ENCODE results near the gene SYPL2.

SYPL2 gene

DNA sequence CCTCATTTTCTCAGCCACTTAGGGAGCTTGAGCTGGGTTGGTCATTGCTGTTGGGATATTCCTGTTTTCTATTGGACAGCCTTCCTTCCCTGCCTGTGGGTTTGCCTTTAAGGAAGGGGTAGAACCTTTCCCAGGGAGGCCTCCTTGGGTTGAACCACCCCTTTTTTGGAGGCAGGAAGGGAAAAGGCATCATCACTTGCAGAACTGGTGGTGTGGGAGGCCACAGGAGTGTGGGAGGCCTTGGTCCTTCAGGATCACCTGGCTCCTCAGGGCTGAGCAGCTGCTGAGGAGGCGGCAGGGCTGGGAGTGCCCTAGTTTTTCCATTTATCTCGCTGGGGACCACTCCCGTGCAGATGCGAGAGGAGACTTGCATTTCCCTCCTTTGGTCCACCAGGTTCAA is 26.9 kb downstream of the SYPL2 start:
- DNase-seq: no peak

- peak; percentile 69 for DNase-seq
These were observed 27.6 kb downstream of the SYPL2 start, which contains the start of gene CYB561D1 for GRCh38 chr1:109493805-109494539. Gene CYB561D1, plus strand, starts transcription at chr1:109494094. Its CDS starts 46 bp downstream, at chr1:109494140.

GRCh38 chr1:109495738-109496137 is 29.4 kb downstream of the SYPL2 start:
- no peak for DNase-seq

DNA sequence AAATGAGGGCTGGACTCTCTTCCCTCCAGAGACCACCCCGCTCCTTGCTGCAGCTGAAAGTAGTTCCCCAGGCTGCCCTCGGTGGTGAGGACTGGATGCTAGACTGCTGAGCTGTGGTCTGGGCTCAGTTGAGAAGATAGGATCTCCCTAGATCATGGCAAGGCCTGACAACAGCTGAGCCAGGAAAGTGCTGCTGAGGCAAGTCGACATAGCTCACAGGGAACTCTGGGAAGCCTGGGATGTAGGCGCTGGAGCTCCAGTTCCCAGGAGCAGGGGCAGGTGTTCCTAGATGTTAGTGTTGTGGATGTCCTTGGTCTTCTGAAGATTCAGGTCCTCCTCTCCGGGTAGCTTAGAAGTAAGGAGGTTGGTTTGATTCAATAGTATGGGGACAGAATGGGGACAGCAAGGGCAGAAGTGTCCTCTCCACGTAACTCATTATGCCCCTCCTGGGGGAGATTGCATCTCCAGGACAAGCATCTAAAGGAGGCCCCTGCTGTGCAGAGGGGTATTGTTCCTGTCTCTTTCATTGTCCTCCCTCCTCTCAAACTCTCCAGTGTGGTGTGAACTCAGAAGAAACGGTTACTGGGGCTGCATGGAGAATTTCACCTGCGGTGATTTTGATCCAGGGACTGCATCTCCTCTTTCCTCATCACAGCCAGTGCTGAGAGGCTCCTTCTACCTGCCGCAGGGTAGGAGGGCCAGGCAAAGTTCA is 31.3 kb downstream of the SYPL2 start:
- no peak for DNase-seq

DNA sequence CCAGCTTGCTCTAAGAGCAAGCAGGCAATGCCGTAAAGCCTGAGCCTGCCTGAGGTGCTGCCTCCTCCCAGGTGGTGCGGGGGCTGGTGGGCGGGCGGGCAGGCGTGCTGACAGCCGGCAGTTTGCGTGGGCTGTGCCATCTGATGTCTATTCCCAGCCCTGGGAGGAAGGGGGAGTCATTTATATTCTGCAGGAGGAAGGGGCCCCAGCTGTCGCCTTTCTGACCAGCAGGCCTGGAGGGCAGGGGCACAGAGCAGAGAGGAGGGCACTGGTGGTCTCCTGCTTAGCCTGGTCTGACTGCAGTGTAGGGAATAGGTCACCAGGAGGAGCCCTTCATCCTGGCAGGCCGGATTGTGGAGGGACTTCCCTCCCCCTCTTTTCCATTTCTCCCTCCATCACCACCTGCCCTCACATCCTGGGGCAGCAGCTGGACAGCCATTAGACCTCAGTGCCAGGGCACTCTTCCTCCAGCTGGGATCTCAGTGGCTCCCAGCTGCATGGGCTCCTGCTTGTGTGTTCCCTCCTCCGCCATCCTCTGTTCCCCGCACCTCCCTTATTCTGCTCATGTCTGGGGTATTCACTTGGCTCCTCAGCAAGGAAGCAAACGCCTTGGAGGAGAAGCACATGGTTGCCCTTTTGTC is 31.9 kb downstream of the SYPL2 start:
- no peak for DNase-seq

- DNase-seq: no peak
These were observed 32.7 kb downstream of the SYPL2 start for GRCh38 chr1:109499081-109499480.

DNA sequence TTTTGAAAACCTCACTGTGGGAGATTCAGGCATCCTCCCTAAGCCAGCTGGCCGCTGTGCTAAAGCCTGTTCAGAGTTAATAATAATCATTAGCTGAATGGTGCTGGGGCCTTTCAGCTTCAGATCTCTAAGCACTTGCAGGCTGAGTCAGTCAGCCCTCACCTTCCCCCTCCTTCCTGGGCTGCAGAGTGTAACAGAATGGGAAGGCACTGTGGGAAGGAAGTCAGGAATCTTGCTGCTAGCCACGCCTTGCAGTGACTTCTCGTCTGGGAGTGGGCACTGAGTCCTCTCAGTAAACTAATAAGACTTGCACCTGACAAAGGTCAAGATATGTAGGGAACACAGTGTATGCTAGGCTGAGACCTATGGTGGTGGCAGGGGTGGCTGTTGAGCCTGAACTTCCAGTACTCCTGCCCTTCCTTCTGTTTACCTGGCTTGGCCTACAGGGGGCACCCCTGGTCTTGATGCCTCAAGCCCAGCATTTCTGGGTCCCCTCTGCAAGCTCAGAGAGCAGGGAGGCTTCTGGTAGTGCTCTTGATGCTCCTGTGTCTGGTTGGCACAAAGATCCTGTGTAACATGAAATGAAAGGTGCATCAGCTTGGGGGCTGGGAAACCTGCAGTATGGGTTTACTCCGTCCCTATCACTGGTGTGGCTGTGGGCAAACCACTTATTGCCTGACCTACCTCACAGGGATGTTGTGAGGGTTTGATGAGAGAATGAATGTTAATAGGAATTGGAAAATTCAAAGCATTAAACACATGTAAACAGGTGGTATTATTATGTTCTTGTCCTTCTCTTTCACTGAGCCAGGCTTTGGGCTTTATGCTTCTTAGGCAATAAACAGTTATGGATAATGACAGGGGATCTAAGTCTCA is 33.6 kb downstream of the SYPL2 start:
- peak; percentile 43 for DNase-seq

- peak; percentile 30 for DNase-seq
These were observed 34.6 kb downstream of the SYPL2 start for GRCh38 chr1:109500941-109501381.

GRCh38 chr1:109501644-109502363 is 35.5 kb downstream of the SYPL2 start:
- peak; percentile 51 for DNase-seq

DNA sequence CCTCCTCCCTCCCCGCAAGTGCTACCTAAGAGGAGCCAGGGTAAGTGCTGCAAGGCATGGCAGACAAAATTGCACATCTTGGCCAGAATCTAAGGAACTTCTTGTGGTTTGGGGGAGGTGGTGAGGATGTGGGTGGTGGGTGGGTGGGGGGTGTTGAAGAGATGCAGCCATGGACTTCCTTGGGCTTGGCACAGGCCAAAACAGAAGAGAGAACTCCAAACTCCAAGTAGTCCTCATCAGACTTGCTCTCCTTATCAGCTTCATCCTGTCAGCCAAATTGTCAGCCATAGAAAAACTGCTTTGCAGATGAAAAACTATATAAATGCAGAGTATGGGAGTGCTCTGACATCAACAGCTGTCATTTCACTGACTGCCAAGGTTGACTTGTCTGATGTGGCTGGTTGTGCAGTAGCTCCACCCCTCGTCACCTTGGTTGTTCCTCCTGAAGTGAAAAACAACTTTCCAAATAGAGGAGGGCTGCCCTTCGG is 36.1 kb downstream of the SYPL2 start:
- no peak for DNase-seq

GRCh38 chr1:109503935-109504334 is 37.6 kb downstream of the SYPL2 start:
- DNase-seq: no peak

DNA sequence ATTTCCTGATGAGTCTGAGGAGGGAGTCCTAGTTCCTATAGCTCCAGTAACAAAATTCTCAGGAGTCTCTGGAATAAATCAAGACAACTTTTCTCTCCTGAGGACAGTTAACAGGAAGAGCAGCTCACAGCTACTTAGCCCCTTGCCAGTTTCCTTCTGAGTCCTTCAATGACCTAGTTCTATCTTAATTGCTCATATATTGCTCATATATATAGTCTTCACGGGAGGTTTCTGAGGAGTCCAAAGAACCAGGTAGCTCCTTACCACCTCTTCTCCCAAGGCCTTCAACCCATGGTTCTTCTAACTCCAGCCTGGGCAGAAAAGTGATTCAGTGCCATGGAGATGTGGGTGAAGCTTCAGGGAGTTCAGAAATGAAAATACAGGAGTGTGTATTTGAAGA is 38.6 kb downstream of the SYPL2 start:
- DNase-seq: no peak

GRCh38 chr1:109508001-109508872 is 41.9 kb downstream of the SYPL2 start:
- DNase-seq: no peak

- DNase-seq: no peak
These were observed 42.5 kb downstream of the SYPL2 start for GRCh38 chr1:109508873-109509175.

DNA sequence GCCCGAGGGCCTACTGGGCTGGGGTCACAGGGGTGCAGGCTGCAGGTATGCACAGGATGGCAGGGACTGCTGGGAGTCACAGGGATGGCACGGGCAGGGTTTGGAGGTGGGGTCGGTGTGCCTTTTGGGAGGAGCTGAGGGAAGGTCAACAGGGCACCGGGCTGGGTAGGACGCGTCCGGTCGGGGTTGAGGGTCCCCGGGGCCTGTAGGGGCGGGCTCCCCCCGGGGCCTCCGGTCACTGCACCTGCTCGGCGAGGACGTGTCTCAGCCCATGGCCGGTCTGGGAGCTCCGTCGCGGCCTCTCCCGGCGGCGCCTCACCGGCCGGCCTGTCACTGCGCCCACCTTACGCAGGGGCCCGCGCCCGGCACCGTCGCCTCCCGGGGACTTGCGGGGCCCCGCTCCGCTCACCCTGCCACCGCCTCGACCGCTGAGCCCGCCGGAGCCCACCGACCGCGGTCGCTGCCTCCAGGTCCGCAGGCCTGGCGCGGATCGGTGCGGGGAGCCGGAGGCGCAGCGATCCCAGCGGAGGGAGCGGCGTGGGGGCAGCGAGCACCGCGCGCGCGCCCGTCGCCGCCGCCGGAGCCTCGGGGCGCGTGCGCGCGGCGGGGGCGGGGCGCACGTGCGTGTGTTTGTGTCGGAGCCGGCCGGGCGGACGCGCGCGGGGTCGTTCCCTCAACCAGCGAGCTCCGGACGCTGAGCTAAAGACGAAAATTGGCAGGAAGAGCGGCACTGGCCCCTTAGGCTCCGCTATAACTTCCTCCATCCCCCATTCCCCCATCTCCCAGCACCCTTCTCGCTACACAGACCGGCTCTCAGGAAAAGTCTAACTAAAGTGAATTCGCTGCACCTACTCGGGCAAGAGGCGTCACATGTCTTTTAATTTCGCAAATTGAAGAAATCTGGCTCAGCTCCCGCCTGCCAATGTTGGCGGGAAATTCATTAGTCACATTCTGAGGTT is 43.1 kb downstream of the SYPL2 start, which contains the start of gene AMIGO1:
TSS of gene AMIGO1 (minus strand) at position 552 of the 959 bp plus-strand sequence. CDS start 815 bp downstream, outside the sequence.
- DNase-seq: no peak

DNA sequence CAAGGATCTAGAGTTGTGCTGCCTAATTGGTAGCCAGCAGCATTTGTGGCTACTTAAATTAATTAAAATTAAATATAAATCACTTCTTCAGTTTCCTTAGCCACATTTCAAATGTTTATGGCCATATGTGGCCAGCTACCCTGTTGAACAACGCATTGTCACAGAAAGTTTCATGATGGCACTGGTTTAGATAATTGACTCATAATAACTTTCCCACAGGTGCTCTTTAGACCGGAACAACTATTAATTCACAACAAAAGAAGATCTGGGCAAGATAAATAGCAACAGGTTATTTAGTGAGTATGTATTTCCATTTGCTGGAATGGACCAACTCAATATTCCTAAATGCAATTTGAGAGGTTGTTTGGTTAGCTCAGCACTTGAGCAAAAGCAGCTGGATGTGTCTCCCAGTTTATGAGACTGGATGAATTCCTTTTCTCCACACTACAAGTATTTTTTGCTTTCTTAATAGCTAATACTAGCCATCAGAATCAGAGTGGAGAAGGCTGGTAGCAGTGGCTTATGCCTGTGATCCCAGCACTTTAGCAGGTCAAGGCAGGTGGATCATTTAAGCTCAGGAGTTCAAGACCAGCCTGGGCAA is 46.9 kb downstream of the SYPL2 start:
- no peak for DNase-seq

DNA sequence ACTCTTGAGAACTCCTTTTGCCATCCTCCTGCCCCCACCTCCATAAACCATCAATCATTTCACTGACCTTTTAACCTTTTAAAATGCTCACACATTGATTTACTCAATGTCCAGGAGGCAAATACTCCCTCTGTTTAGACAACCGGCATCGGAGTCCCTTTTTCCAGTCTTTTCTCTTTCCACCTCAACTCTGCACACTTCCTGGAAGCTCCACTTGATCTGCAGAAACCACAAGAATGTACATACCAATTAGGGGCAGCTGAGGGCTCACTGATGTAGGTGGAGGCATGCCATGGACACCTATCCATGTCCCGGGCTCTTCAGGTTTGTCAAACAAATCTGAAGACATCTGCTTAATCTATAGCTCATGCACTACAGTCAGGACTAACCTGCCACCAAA is 48.5 kb downstream of the SYPL2 start:
- no peak for DNase-seq

DNA sequence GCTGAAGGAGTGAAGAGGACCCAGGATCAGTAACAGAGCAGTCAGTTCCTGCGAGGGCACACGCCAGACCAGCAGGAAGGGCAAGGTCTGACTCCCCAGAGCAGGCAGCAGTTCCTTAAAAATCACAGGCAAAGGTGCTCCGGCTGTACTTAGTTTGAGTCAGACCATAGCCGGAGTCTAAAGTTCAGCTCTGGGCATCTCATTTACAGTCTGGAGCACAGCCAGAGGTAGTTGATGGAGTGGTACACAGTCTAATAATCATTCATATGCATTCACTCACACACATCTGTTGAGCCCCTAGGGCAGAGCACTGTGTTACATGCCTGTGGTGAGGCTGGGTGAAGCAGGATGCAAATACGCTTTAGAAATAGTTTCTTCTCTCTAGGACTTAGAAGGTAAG is 50.5 kb downstream of the SYPL2 start:
- DNase-seq: no peak

DNA sequence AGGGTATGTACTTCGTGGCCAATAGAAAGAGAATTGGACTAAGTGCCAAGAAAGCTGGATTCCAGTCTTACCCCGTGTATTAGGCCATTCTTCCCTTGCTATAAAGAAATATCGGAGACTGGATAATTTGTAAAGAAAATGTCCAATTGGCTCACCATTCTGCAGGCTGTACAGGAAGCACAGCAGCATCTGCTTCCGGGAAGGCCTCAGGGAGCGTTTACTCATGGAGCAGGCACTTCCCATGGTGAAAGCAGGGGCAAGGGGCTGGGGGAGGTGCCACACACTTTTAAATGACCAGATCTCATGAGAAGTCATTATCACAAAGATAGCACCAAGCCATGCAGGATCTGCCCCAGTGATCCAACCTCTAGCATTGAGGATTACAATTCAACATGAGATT is 51.0 kb downstream of the SYPL2 start:
- no peak for DNase-seq
